ENCODE measurements around the gene SEMA4C.

The SEMA4C gene

GRCh38 chr2:96870626-96871255 is 861 bp upstream of the SEMA4C start:
- DNase-seq (ENCODE audit: low read depth, low spot score): peak; percentile 35
- TF ChIP-seq CTCF (IDR thresholded peaks at IDR 0.05; ENCODE audit: low read depth, low read length): no peak
- in situ Hi-C loops (cut with HindIII; ENCODE audit: low sequenced_read_pairs): no loop called here
- H3K4me3 ChIP-seq (ENCODE audit: low read depth, low read length): peak overlapping the region; percentile 73

- TF ChIP-seq CTCF (IDR thresholded peaks at IDR 0.05; ENCODE audit: low read depth, low read length): no peak
- in situ Hi-C loops (cut with HindIII; ENCODE audit: low sequenced_read_pairs): no loop called here
- peak overlapping the region; percentile 73 for H3K4me3 ChIP-seq (ENCODE audit: low read depth, low read length)
- DNase-seq (ENCODE audit: low read depth, low spot score): peak; percentile 80
Measured at GRCh38 chr2:96869281-96869821, 529 bp downstream of the SEMA4C start.

GRCh38 chr2:96868555-96869280 is 1.2 kb downstream of the SEMA4C start:
- peak overlapping the region; percentile 73 for H3K4me3 ChIP-seq (ENCODE audit: low read depth, low read length)
- in situ Hi-C loops (cut with HindIII; ENCODE audit: low sequenced_read_pairs): no loop called here
- peak; percentile 62 for TF ChIP-seq CTCF (IDR thresholded peaks at IDR 0.05; ENCODE audit: low read depth, low read length)
- peak; percentile 91 for DNase-seq (ENCODE audit: low read depth, low spot score)

- DNase-seq (ENCODE audit: low read depth, low spot score): peak; percentile 49
- in situ Hi-C loops (cut with HindIII; ENCODE audit: low sequenced_read_pairs): no loop called here
- TF ChIP-seq CTCF (IDR thresholded peaks at IDR 0.05; ENCODE audit: low read depth, low read length): no peak
- peak overlapping the region; percentile 73 for H3K4me3 ChIP-seq (ENCODE audit: low read depth, low read length)
Measured at GRCh38 chr2:96867756-96868554, 1.9 kb downstream of the SEMA4C start.

- no peak for DNase-seq (ENCODE audit: low read depth, low spot score)
- H3K4me3 ChIP-seq (ENCODE audit: low read depth, low read length): peak overlapping the region; percentile 73
- in situ Hi-C loops (cut with HindIII; ENCODE audit: low sequenced_read_pairs): no loop called here
- no peak for TF ChIP-seq CTCF (IDR thresholded peaks at IDR 0.05; ENCODE audit: low read depth, low read length)
Measured at GRCh38 chr2:96866986-96867755, 2.7 kb downstream of the SEMA4C start.

GRCh38 chr2:96866586-96866985 is 3.3 kb downstream of the SEMA4C start:
- no peak overlapping the region for H3K4me3 ChIP-seq (ENCODE audit: low read depth, low read length)
- no peak for TF ChIP-seq CTCF (IDR thresholded peaks at IDR 0.05; ENCODE audit: low read depth, low read length)
- no peak for DNase-seq (ENCODE audit: low read depth, low spot score)
- in situ Hi-C loops (cut with HindIII; ENCODE audit: low sequenced_read_pairs): no loop called here
